K562 treated with DMSO at 1 percent for 48 hours (cell line): ENCODE data around the gene GSTM2. TPM values are rescaled to one million over a fixed set of nuclear protein-coding genes. Genes with fewer than 3 reads are reported as not detected.

Experiments used
- total RNA-seq: library from RNA; unstranded; fragments of 300-600 nt; gene quantifications from 2 replicates; pipeline ENCODE4 v1.2.3, GENCODE V29; 2022; ENCODE audit warnings: low replicate concordance; ENCODE audit errors: extremely low read depth

The GSTM2 gene
- not detected in 2 replicates for total RNA-seq

GRCh38 chr1:109667452-109668122 lies at the start of gene GSTM2:
Gene GSTM2 (plus strand): TSS chr1:109668057. CDS start chr1:109668116, 59 bp downstream.

GRCh38 chr1:109619576-109620400 lies 48.1 kb upstream of the GSTM2 start, which contains the start of the genes AMPD2 and GNAT2:
Gene AMPD2 (plus strand): TSS chr1:109619837. CDS start chr1:109621176, 1,339 bp downstream.
Gene GNAT2 (minus strand): TSS chr1:109619616. CDS start chr1:109612870, 6,746 bp downstream.

DNA sequence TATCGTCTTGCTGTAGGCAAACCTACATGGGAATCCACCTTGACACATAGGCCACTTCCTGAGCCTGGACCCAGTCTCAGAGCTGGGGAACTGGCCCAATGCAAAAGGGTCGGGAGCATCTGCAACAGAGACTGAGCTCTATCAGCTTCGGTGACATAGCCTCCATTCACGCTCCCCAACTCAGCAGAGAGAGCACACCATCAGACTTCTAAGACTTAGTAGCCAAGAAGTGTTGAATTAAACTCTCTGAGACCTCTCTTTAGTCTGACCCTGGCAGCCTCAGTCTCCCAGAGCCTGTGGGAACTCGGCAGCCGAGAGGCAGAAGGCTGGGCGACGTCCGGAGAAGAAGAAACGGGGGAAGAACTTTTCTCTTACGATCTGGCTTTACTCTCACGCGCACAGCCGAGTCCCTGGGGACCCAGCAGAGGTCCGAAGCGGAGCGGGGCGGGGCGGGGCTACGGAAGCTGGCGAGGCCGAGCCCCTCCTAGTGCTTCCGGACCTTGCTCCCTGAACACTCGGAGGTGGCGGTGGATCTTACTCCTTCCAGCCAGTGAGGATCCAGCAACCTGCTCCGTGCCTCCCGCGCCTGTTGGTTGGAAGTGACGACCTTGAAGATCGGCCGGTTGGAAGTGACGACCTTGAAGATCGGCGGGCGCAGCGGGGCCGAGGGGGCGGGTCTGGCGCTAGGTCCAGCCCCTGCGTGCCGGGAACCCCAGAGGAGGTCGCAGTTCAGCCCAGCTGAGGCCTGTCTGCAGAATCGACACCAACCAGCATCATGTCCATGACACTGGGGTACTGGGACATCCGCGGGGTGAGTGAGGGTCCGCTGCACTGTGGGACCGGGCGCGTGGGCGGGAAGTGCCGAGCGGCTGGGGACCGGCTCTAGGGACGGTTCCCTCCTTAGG lies 12.0 kb upstream of the GSTM2 start, which contains the start of gene GSTM4:
Gene GSTM4 (plus strand): TSS at position 485 of the 905 bp plus-strand sequence. CDS start 291 bp downstream, at position 776.

DNA sequence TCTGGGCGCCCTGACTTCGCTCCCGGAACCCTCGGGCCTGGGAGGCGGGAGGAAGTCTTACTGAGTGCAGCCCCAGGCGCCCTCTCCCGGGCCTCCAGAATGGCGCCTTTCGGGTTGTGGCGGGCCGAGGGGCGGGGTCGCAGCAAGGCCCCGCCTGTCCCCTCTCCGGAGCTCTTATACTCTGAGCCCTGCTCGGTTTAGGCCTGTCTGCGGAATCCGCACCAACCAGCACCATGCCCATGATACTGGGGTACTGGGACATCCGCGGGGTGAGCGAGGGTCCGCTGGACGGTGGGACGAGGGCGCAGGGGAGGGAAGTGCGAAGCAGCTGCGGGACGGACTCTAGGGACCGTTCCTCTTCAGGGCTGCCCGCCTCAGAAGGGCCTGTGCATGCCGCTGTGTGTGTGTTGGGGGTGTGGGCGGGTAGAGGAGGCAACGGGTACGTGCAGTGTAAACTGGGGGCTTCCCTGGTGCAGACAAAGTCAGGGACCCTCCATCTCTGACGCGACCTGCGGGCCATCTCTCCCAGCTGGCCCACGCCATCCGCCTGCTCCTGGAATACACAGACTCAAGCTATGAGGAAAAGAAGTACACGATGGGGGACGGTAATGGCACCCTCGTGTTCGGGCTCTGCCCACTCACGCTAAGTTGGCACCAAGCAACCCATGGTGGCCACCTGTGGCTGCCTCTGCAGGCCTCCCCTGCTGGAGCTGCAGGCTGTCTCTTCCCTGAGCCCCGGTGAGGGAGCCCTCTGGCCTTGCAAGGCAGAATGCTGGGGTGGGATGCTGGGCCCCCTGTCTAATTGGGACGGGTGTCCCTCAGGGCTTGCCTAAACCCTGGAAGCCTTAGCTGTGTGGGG lies 20.0 kb downstream of the GSTM2 start, which contains the start of gene GSTM1:
Gene GSTM1 (plus strand): TSS at position 177 of the 859 bp plus-strand sequence. CDS start 57 bp downstream, at position 234.

GRCh38 chr1:109711593-109712320 lies 43.9 kb downstream of the GSTM2 start, which contains the start of gene GSTM5:
Gene GSTM5 (plus strand): TSS chr1:109712251. CDS start chr1:109712313, 62 bp downstream.

Other genes with a start within 250 kb of the GSTM2 start
- gene PSMA5, start 241.6 kb upstream of the GSTM2 start, total RNA-seq: not detected in 2 replicates
- not detected in 2 replicates for gene SYPL2, start 201.5 kb upstream of the GSTM2 start, total RNA-seq
- not detected in 2 replicates for gene ATXN7L2, start 184.2 kb upstream of the GSTM2 start, total RNA-seq
- gene CYB561D1, start 174.0 kb upstream of the GSTM2 start, total RNA-seq: not detected in 2 replicates
- not detected in 2 replicates for gene AMIGO1, start 158.3 kb upstream of the GSTM2 start, total RNA-seq
- not detected in 2 replicates for gene GPR61, start 128.2 kb upstream of the GSTM2 start, total RNA-seq
- gene GNAI3, start 119.4 kb upstream of the GSTM2 start, total RNA-seq: not detected in 2 replicates
- gene GNAT2, start 48.4 kb upstream of the GSTM2 start, total RNA-seq: not detected in 2 replicates
- 959 TPM in 1 of 2 replicates, not detected in the other for gene AMPD2, start 48.2 kb upstream of the GSTM2 start, total RNA-seq
- gene GSTM4, start 12.0 kb upstream of the GSTM2 start, total RNA-seq: not detected in 2 replicates
- gene GSTM1, start 19.8 kb downstream of the GSTM2 start, total RNA-seq: not detected in 2 replicates
- gene GSTM5, start 44.2 kb downstream of the GSTM2 start, total RNA-seq: not detected in 2 replicates
- not detected in 2 replicates for gene GSTM3, start 73.0 kb downstream of the GSTM2 start, total RNA-seq
- gene EPS8L3, start 95.9 kb downstream of the GSTM2 start, total RNA-seq: not detected in 2 replicates
- gene CSF1, start 242.8 kb downstream of the GSTM2 start, total RNA-seq: not detected in 2 replicates